Upper lobe of right lung (tissue), 1 donor: ENCODE data around the gene DHX35. TPM values are rescaled to one million over a fixed set of nuclear protein-coding genes. Genes with fewer than 3 reads are reported as not detected.

Experiments
- ATAC-seq: fragments of 200-7000 bp; cut with Tn5 transposase; one replicate; pipeline ENCODE4 v1.9.1; 2020; ENCODE audit warnings: mild to moderate bottlenecking, moderate library complexity
- DNase-seq: peaks from one replicate; pipeline ENCODE4 v3.0.0-alpha.2; 2020
- H3K27ac ChIP-seq: fragments of 200-600 bp; one replicate; pipeline ENCODE4 v1.8.0; 2022
- H3K27me3 ChIP-seq: fragments of 200-600 bp; one replicate; pipeline ENCODE4 v1.8.0; 2022; ENCODE audit warnings: mild to moderate bottlenecking
- H3K36me3 ChIP-seq: fragments of 200-600 bp; one replicate; pipeline ENCODE4 v1.8.0; 2022
- H3K4me1 ChIP-seq: fragments of 200-600 bp; one replicate; pipeline ENCODE4 v1.8.0; 2022
- H3K4me3 ChIP-seq: fragments of 200-600 bp; one replicate; pipeline ENCODE4 v1.8.0; 2022; ENCODE audit warnings: mild to moderate bottlenecking
- H3K9me3 ChIP-seq: fragments of 200-600 bp; one replicate; pipeline ENCODE4 v1.8.0; 2022
- intact Hi-C: fragments of 100-400 bp; cut with DNase I; formaldehyde crosslinking; loops from one replicate; pipeline ENCODE4 v1.11.0; 2022
- long read RNA-seq: library from polyadenylated mRNA; unstranded; transcript quantifications from one replicate; pipeline ENCODE4 v2.0.0, GENCODE V29; 2021
- total RNA-seq: library from RNA; stranded (reverse); fragmentation: NEBNext Ultra II Directional; extraction: Animal tissue kit (Norgen Biotek cat#: 25700); gene quantifications from one replicate; pipeline ENCODE4 v1.2.1, GENCODE V29; 2021
- TF ChIP-seq, protein P1 (sequence below): fragments of 200-600 bp; IDR thresholded peaks from one replicate; pipeline ENCODE4 v1.8.0; 2022; ENCODE audit warnings: antibody characterized with exemption
- donor health status: DM: no; HTN: yes; CAD: no; lungs with severe emphysema.

DHX35 gene, protein sequence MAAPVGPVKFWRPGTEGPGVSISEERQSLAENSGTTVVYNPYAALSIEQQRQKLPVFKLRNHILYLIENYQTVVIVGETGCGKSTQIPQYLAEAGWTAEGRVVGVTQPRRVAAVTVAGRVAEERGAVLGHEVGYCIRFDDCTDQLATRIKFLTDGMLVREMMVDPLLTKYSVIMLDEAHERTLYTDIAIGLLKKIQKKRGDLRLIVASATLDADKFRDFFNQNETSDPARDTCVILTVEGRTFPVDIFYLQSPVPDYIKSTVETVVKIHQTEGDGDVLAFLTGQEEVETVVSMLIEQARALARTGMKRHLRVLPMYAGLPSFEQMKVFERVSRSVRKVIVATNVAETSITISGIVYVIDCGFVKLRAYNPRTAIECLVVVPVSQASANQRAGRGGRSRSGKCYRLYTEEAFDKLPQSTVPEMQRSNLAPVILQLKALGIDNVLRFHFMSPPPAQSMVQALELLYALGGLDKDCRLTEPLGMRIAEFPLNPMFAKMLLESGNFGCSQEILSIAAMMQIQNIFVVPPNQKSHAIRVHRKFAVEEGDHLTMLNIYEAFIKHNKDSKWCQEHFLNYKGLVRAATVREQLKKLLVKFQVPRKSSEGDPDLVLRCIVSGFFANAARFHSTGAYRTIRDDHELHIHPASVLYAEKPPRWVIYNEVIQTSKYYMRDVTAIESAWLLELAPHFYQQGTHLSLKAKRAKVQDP
- 11.1 TPM for total RNA-seq
- long read RNA-seq, transcript DHX35-201 (22 exons, 3,325 nt) = major isoform, 5 of 24 reads
- long read RNA-seq, partial matches to known transcripts = 5 of 24 reads
- long read RNA-seq, other reads (novel, unspliced or antisense) = 11 of 24 reads

DNA sequence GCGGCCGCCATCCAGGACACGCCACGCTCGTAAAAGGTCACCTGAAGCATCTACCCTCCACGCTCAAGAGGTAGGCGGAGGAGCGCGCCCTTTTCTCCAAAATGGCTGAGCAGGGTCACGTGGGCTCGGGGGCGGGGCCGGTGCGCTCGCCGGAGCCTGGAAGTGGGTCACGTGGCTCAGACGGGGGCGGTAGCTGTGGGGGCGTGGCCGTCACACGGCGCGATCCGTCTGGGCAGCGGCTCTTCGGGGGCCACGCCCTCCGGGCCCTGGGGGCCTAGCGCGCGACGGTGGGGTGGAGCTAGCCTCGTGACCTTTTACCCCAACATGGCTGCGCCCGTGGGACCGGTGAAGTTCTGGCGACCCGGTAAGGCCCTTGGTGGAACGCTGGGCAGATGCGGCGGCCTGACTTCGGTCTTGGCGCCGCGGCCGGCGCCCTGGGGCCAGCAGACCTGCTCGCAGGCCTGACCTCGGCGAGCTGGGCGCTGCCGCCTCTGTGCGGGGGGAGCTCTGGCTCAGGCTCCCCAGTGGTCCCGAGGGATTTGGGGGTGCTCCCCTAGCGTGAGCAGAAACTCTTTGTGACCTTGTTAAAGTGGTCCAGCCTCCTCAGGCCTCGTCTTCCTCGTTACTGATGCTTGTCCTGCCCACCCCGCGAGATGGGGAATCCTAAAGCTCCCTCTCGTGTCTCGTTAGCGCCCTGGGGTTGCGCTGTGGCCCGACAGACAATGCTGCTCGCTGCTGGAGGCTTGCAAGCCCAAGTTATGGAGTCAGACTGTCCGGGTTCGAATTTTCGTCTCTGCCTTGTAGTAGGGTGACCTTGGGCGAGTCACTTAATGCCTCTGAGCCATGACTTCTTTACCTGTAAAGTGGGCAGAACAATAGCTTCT is at the start of gene DHX35:
Gene DHX35 (plus strand): TSS at position 301 of the 884 bp plus-strand sequence. CDS start 24 bp downstream, at position 325.
- Histone ChIP-seq H3K27ac (peak within 1 kb of the TSS; percentile 92), H3K36me3 (no peaks in the 10 kb centered on the region), H3K4me1 (peaks cover 6% of the 10 kb centered on the region), H3K4me3 (peak within 1 kb of the TSS; percentile 97), H3K27me3 (no peaks in the 10 kb centered on the region), H3K9me3 (no peaks in the 10 kb centered on the region)
- intact Hi-C loops = no loop called here
- peak; percentile 100 for DNase-seq
- ATAC-seq = peak; percentile 100
- TF ChIP-seq, protein P1, sequence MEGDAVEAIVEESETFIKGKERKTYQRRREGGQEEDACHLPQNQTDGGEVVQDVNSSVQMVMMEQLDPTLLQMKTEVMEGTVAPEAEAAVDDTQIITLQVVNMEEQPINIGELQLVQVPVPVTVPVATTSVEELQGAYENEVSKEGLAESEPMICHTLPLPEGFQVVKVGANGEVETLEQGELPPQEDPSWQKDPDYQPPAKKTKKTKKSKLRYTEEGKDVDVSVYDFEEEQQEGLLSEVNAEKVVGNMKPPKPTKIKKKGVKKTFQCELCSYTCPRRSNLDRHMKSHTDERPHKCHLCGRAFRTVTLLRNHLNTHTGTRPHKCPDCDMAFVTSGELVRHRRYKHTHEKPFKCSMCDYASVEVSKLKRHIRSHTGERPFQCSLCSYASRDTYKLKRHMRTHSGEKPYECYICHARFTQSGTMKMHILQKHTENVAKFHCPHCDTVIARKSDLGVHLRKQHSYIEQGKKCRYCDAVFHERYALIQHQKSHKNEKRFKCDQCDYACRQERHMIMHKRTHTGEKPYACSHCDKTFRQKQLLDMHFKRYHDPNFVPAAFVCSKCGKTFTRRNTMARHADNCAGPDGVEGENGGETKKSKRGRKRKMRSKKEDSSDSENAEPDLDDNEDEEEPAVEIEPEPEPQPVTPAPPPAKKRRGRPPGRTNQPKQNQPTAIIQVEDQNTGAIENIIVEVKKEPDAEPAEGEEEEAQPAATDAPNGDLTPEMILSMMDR = peak; percentile 3

DNA sequence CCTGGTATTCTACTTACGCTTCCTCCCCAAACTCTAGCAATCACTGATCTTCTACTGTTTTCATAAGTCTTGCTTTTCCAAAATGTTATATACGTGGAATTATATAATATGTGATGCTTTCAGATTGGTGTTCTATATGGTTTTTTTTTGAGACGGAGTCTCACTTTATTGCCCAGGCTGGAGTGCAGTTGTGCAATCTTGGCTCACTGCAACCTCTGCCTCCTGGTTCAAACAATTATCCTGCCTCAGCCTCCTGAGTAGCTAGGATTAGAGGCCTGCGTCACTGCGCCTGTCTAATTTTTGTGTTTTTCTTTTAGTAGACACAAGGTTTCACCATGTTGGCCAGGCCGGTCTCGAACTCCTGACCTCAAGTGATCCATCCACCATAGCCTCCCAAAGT is 46.8 kb upstream of the DHX35 start:
- Histone ChIP-seq H3K27ac (no peak overlapping the region), H3K4me3 (no peak overlapping the region), H3K27me3 (no peaks in the 10 kb centered on the region), H3K9me3 (no peaks in the 10 kb centered on the region), H3K36me3 (no peaks in the 10 kb centered on the region), H3K4me1 (no peaks in the 10 kb centered on the region)
- ATAC-seq (no peak), DNase-seq (no peak)
- intact Hi-C loops = no loop called here
- TF ChIP-seq, protein P1 = no peak

DNA sequence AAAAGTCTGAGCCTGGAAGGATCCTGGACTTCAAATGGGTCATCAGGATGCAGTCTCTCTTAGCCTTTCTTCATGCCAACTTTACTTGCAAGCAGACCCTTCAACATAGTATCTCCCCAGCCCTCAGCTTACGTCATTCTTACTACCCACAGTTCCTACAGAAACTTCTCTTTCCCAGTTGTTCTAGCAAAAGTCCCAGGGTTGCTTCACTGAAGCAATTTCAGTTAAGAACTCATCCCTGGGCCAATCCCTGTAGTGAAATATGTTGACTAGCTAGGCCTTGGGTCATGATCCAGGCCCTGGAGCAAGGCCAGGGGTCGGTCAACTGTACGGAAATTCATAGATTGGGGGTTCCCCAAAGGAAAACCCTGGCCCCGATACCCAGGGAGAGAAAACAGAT is 44.5 kb upstream of the DHX35 start:
- no peak for DNase-seq
- TF ChIP-seq, protein P1 = no peak
- H3K4me1 ChIP-seq = no peaks in the 10 kb centered on the region
- H3K27ac ChIP-seq = no peak overlapping the region
- H3K27me3 ChIP-seq = no peaks in the 10 kb centered on the region
- no peak for ATAC-seq
- H3K4me3 ChIP-seq = no peak overlapping the region
- intact Hi-C loops = no loop called here
- no peaks in the 10 kb centered on the region for H3K36me3 ChIP-seq
- no peaks in the 10 kb centered on the region for H3K9me3 ChIP-seq

DNA sequence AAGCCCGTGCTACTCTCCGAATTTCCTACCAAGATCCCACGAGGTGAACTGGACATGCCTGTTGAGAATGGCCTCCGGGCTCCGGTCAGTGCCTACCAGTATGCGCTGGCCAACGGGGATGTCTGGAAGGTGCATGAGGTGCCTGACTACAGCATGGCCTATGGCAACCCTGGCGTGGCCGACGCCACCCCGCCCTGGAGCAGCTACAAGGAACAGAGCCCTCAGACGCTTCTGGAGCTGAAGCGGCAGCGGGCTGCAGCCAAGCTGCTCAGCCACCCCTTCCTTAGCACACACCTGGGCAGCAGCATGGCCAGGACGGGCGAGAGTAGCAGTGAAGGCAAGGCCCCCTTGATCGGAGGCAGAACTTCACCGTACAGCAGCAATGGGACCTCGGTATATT is 44.0 kb upstream of the DHX35 start:
- Histone ChIP-seq H3K36me3 (no peaks in the 10 kb centered on the region), H3K9me3 (no peaks in the 10 kb centered on the region), H3K4me3 (no peak overlapping the region), H3K27ac (no peak overlapping the region), H3K4me1 (no peaks in the 10 kb centered on the region), H3K27me3 (no peaks in the 10 kb centered on the region)
- ATAC-seq (no peak), DNase-seq (no peak)
- intact Hi-C loops = no loop called here
- TF ChIP-seq, protein P1 = no peak

DNA sequence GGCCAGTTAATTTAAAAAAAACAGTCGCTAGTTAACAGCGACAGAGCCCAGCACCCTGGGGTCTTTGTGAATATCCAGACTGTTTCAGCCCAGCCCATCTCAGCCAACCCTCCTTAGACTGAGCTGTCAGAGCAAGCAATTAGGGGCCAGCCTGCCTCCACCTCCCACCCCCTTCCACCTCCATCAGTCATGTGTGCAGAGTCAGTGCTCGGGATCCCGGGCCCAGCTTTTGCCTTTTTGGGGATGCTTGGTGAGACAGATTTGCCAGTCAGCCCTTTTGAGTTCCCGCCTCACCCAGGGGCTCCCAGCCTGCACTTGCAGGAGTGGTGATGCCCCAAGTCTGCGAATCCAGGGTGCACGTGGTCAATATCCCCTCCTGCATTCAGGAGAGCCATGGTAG is 42.5 kb upstream of the DHX35 start:
- no peaks in the 10 kb centered on the region for H3K9me3 ChIP-seq
- no peaks in the 10 kb centered on the region for H3K36me3 ChIP-seq
- TF ChIP-seq, protein P1 = no peak
- intact Hi-C loops = no loop called here
- no peaks in the 10 kb centered on the region for H3K4me1 ChIP-seq
- no peak overlapping the region for H3K4me3 ChIP-seq
- no peak for DNase-seq
- ATAC-seq = no peak
- H3K27ac ChIP-seq = no peak overlapping the region
- H3K27me3 ChIP-seq = no peaks in the 10 kb centered on the region
